Activated T-cell treated with anti-CD3 and anti-CD28 coated beads, Interleukin-2, amount 50 U/mL, for 24 hours (primary cell): Measurements from ENCODE around the gene LRSAM1.

Experiments
- DNase-seq: peaks from one replicate; pipeline ENCODE4 v3.0.0-alpha.2; 2020
- H3K27ac Mint-ChIP-seq: 2 replicates; pipeline ENCODE4 v1.8.0; 2020; ENCODE audit warnings: mild to moderate bottlenecking, mixed read lengths
- H3K27me3 Mint-ChIP-seq: 2 replicates; pipeline ENCODE4 v1.8.0; 2020; ENCODE audit warnings: mixed read lengths
- H3K36me3 Mint-ChIP-seq: 2 replicates; pipeline ENCODE4 v1.8.0; 2020; ENCODE audit warnings: low read depth, mixed read lengths
- H3K4me1 Mint-ChIP-seq: 2 replicates; pipeline ENCODE4 v1.8.0; 2020; ENCODE audit warnings: low read depth, mixed read lengths
- H3K4me3 Mint-ChIP-seq: 2 replicates; pipeline ENCODE4 v1.8.0; 2020; ENCODE audit warnings: mild to moderate bottlenecking, moderate library complexity, mixed read lengths
- H3K9me3 Mint-ChIP-seq: 2 replicates; pipeline ENCODE4 v1.8.0; 2020; ENCODE audit warnings: mixed read lengths

LRSAM1 gene

DNA sequence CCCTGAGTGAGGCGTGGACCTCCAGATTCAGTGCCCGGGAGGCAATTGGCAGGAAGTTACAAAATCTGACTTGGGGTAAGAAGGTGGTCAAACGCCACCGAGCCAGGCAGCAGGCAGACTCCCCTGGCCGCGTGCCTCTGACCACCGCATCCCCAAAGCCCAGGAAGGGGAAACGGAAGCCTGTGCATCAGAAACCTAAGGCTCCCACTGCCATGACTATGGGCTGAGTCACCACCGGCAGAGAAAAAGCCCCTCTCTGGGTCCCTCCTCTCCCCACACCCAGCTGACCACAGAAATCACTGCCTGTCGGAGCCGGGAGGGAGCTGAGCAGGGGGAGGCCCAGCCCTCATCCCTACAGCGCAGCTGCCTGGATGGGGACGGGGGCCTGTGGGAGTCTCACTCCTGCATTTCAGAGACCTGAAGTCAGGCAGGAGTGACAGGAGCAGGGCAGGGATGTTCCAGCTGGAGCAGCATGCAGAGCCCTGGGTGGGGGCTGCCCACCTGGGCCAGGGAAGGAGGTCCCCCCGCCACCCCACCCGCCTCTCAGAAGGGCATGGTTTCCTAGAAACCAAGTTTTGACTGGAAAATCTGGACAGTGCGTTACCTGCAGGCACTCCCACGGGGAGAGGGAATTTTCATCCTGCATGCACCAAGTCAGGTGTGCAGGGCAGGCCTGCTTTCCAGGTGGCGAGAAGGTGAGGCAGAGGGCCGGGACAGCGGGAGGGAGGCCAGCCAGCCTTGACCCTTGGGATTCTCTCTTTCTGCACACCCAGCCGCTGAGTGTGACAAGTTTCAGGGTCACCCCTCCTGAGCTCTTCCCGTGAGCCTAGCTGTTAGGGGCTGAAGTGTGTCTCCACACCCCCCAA is 68.2 kb downstream of the LRSAM1 start:
- H3K4me3 Mint-ChIP-seq = no peak overlapping the region
- peak; percentile 43 for DNase-seq
- peak overlapping the region; percentile 55 for H3K27ac Mint-ChIP-seq
- H3K4me1 Mint-ChIP-seq = peaks cover 5% of the 10 kb centered on the region
- peaks cover 5% of the 10 kb centered on the region for H3K9me3 Mint-ChIP-seq
- no peaks in the 10 kb centered on the region for H3K27me3 Mint-ChIP-seq
- H3K36me3 Mint-ChIP-seq = peaks cover 40% of the 10 kb centered on the region

DNA sequence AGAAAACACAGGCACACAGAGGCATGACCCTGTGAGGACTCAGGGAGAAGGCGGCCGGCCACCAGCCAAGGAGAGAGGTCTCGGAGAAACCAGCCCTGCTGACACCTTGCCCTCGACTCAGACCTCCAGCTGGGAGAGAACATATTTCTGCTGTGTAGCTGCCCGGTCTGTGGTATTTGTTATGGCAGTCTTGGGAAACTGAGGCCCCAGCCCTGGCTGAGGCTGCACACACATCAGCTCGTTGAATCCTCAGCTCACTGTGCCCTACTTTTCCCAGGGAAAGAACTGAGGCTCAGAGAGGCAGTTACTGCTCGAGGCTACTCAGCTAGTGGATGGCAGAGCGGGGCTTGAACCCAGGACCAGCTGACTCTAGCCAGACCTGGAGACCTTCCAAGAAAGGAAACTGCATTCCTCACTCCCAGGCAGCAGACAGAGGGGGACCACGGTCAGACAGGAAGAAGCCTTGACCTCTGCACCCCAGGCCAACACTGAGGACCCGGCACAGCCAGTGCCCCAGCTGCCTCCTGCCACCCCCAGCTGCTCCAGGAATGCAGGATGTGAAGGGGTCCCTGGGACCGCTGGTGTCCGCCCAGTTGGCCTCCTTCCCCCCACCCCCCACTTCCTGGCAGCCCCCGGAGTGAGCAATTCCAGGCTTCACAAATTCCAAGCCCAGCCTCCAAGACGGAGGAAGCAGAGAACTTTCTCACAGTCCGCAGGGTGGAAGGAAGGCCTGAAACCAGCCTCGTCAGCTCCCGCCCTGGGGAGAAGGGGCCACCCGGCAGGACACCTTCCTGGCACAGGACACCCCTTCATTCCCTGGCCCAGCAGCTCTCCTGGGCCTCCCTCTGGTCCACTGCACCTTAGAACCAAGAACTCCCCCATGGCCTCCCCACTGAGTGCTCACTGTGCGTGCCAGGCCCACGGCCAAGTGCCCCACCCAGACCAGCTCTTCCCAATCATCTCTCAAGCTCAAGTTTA is 69.9 kb downstream of the LRSAM1 start:
- DNase-seq = no peak
- peaks cover 5% of the 10 kb centered on the region for H3K4me1 Mint-ChIP-seq

GRCh38 chr9:127521919-127522304 is 70.6 kb downstream of the LRSAM1 start:
- peaks cover 12% of the 10 kb centered on the region for H3K9me3 Mint-ChIP-seq

More for the DNA sequence above, 69.9 kb downstream of the LRSAM1 start:
- H3K27me3 Mint-ChIP-seq = no peaks in the 10 kb centered on the region
- H3K27ac Mint-ChIP-seq = no peak overlapping the region
- peaks cover 52% of the 10 kb centered on the region for H3K36me3 Mint-ChIP-seq
- H3K9me3 Mint-ChIP-seq = peaks cover 10% of the 10 kb centered on the region
- no peak overlapping the region for H3K4me3 Mint-ChIP-seq

GRCh38 chr9:127522727-127523126 is 71.4 kb downstream of the LRSAM1 start:
- DNase-seq = no peak

More at GRCh38 chr9:127521919-127522304, 70.6 kb downstream of the LRSAM1 start:
- Mint-ChIP-seq H3K36me3 (peaks cover 53% of the 10 kb centered on the region), H3K4me1 (peaks cover 5% of the 10 kb centered on the region), H3K4me3 (no peak overlapping the region), H3K27ac (no peak overlapping the region), H3K27me3 (no peaks in the 10 kb centered on the region)
- no peak for DNase-seq

DNA sequence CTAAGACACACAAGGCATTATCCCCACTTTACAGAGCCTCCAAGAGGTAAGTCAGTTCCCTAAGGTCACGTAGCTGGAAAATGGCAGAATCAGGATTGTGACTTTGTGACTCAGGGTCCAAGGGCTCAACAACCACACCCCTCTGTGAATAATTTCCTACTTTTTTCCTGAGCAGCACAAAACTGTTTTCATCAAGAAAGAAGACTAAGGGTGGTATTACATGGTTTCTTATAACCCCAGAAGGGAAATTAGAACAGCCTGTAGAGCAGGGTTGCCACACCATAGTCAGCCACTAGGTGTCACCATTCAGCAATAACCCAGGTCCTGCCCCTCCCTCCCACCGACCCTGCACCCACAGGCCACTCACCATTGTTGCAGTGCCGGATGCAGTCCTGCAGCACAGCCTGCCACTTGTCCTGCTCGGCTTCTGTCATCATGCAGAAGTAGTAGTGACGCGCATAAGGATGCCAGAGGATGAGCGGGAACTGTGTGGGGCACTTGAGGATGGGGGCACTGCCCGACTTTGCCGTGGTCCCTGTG is 72.1 kb downstream of the LRSAM1 start:
- DNase-seq = peak; percentile 51
- Mint-ChIP-seq H3K27ac (no peak overlapping the region), H3K9me3 (peaks cover 12% of the 10 kb centered on the region), H3K27me3 (no peaks in the 10 kb centered on the region), H3K4me1 (peaks cover 5% of the 10 kb centered on the region), H3K4me3 (no peak overlapping the region), H3K36me3 (peaks cover 45% of the 10 kb centered on the region)

More at GRCh38 chr9:127522727-127523126, 71.4 kb downstream of the LRSAM1 start:
- Mint-ChIP-seq H3K9me3 (peaks cover 12% of the 10 kb centered on the region), H3K4me1 (peaks cover 5% of the 10 kb centered on the region), H3K4me3 (no peak overlapping the region), H3K27me3 (no peaks in the 10 kb centered on the region), H3K36me3 (peaks cover 47% of the 10 kb centered on the region), H3K27ac (no peak overlapping the region)

GRCh38 chr9:127524373-127524772 is 73.1 kb downstream of the LRSAM1 start:
- Mint-ChIP-seq H3K36me3 (peaks cover 45% of the 10 kb centered on the region), H3K27me3 (no peaks in the 10 kb centered on the region), H3K4me1 (peaks cover 2% of the 10 kb centered on the region), H3K4me3 (no peak overlapping the region), H3K9me3 (peaks cover 12% of the 10 kb centered on the region), H3K27ac (no peak overlapping the region)
- no peak for DNase-seq

GRCh38 chr9:127525401-127526188 is 74.3 kb downstream of the LRSAM1 start:
- H3K36me3 Mint-ChIP-seq = peaks cover 41% of the 10 kb centered on the region

DNA sequence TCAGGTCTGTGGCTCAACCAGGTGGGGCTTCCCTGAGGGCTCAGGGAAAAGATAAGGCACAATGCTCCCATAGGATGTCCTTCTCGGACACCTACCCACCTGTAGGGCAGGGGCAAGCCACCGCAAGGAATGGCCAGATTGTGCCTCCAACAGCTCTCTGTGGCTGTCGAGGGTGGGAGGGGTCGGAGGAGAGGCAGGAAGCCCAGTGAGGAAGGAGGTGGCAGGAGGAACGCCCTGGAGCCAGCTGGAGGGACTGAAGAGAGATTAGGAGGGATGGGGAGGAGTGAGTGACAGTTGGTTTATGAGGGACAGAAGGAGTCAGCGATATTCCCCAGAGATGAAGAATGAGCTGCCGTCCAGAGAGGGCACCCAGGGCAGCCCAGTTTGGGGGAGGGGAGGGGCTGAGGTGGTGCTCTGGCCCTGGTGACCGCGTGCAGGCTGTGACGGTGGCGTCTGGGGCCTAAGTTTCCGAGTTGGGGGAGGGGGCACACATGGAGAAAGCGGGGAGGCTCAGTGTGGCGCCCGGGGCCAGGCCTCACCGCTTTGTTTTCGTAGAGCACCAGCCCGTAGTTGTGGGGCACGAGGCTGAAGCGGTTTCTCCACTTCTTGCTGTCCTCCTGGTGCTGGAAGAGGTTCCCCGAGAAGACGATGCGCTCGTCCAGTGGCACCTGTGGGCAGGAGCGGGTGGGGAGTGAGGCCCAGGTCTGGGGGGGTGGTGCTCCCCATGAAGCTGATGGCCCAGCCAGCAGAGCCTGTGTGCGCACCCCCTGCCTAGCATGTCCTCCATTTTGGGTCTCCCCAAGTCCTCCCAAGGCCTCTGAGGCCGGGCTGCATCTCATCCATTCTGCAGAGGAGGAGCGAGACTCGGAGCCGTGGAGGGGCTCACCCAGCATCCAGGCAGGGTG is 75.6 kb downstream of the LRSAM1 start:
- Mint-ChIP-seq H3K4me3 (no peak overlapping the region), H3K4me1 (no peaks in the 10 kb centered on the region), H3K27ac (no peak overlapping the region), H3K9me3 (peaks cover 12% of the 10 kb centered on the region), H3K36me3 (peaks cover 39% of the 10 kb centered on the region), H3K27me3 (no peaks in the 10 kb centered on the region)
- no peak for DNase-seq

More at GRCh38 chr9:127525401-127526188, 74.3 kb downstream of the LRSAM1 start:
- Mint-ChIP-seq H3K9me3 (peaks cover 12% of the 10 kb centered on the region), H3K27ac (no peak overlapping the region), H3K27me3 (no peaks in the 10 kb centered on the region), H3K4me1 (no peaks in the 10 kb centered on the region), H3K4me3 (no peak overlapping the region)
- no peak for DNase-seq

GRCh38 chr9:127527560-127528268 is 76.4 kb downstream of the LRSAM1 start:
- Mint-ChIP-seq H3K36me3 (peaks cover 35% of the 10 kb centered on the region), H3K9me3 (peaks cover 10% of the 10 kb centered on the region), H3K27ac (no peak overlapping the region), H3K27me3 (no peaks in the 10 kb centered on the region), H3K4me1 (no peaks in the 10 kb centered on the region), H3K4me3 (no peak overlapping the region)
- DNase-seq = no peak

GRCh38 chr9:127528422-127529251 is 77.3 kb downstream of the LRSAM1 start:
- H3K36me3 Mint-ChIP-seq = peaks cover 28% of the 10 kb centered on the region
- no peak overlapping the region for H3K27ac Mint-ChIP-seq

GRCh38 chr9:127529671-127530070 is 78.4 kb downstream of the LRSAM1 start:
- no peak overlapping the region for H3K27ac Mint-ChIP-seq
- H3K4me3 Mint-ChIP-seq = no peak overlapping the region
- H3K4me1 Mint-ChIP-seq = no peaks in the 10 kb centered on the region
- peaks cover 7% of the 10 kb centered on the region for H3K9me3 Mint-ChIP-seq
- H3K36me3 Mint-ChIP-seq = peaks cover 18% of the 10 kb centered on the region
- no peak for DNase-seq
- no peaks in the 10 kb centered on the region for H3K27me3 Mint-ChIP-seq

More at GRCh38 chr9:127528422-127529251, 77.3 kb downstream of the LRSAM1 start:
- no peaks in the 10 kb centered on the region for H3K4me1 Mint-ChIP-seq
- H3K27me3 Mint-ChIP-seq = no peaks in the 10 kb centered on the region
- H3K4me3 Mint-ChIP-seq = no peak overlapping the region
- H3K9me3 Mint-ChIP-seq = peaks cover 7% of the 10 kb centered on the region
- DNase-seq = no peak
